HG02970 (cell line): Measurements from ENCODE around the gene APMAP.

Experiments
- ATAC-seq: cut with Tn5 transposase; IDR thresholded peaks from one replicate; pipeline ENCODE4 v1.9.1; 2021; ENCODE audit warnings: mild to moderate bottlenecking, moderate library complexity, moderate number of reproducible peaks; ENCODE audit not compliant: unreplicated experiment, low FRiP score

APMAP gene, protein sequence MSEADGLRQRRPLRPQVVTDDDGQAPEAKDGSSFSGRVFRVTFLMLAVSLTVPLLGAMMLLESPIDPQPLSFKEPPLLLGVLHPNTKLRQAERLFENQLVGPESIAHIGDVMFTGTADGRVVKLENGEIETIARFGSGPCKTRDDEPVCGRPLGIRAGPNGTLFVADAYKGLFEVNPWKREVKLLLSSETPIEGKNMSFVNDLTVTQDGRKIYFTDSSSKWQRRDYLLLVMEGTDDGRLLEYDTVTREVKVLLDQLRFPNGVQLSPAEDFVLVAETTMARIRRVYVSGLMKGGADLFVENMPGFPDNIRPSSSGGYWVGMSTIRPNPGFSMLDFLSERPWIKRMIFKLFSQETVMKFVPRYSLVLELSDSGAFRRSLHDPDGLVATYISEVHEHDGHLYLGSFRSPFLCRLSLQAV

DNA sequence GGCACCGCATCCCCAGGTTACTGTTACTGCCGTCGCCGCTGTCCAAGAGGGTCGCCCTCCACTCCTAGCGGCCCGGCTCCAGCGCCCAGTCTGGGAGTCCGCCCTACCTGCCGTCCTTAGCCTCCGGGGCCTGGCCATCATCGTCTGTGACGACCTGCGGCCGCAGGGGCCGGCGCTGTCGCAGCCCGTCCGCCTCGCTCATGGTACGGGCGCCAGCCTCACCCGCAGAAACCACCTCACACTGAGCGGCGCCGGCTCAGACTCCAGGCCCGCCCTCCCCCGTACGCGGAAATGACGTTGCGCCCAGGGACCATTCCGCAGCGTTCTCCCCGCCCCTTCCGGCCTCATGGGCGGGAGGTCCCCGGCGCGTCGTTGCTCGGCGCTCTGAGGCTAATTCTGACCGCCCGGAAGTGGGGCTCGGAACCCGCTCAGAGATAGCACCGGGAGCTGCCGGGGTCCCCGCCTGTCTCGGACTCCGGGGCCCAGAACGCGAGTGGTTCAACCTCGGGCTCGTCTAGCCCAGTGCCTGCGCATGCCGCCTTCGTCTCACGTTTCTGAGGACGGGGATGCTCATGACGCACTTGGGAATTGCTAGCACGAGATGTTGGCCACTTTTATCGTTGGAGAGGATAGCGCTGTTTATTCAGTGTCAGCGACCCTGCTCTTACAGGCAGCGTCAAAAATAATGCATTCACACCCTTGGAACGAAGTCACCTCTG is at the start of gene APMAP:
APMAP (minus strand) TSS at position 265 of the 719 bp plus-strand sequence; CDS start at position 202, 63 bp downstream.
- peak; percentile 92 for ATAC-seq

DNA sequence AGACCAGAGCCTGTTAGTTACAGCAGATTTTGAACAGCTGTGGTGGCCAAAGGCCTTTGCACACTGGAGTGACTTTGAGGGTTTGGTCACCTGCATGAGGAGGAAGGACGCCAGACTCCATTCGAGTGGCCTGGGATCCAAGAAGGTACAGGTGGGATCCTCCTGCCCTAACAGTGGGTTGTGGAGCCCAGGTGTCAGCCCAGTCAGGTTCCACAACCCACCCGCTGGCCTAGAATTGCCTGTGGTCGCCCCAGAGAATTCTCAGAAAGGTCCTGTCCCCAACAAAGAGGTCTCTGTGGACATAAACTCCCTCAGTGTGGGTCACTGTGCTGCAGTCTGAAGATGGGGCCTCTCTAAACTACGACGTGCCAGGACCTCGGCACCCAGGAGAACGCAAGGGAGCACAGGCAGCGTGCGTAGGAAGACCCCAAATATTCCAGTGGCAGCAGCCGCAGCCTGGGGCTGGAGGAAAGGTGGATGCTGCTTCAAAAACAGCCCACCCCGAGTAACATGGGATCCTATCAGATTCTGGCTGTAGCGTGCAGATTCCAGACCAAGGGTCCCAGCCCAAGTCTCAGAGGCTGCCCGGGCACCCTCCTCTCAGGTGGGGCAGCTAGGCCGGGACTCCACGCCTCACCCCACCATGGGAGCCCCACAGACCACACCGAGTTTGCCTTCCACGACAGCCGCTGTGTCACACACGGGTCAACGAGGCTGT is 49.4 kb upstream of the APMAP start:
- no peak for ATAC-seq

DNA sequence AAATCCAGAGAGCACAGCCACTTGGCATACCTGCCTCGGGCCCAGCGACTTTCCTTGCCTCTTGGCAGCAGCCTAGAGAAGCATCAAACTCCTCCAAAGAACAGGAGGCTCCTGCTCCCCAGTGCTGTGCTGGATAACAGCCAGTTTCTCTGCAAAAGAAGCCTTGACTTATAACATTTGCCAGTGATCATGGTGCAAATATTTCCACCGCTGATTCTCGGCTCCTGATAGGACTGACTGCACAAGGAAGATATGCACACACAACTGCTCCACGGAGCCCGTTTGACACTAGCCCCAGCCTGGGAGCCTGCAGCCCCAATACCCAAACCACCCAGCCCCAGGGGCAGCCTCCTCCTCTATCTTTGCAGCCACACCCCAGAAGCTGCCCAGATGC is 47.9 kb upstream of the APMAP start:
- ATAC-seq: no peak

DNA sequence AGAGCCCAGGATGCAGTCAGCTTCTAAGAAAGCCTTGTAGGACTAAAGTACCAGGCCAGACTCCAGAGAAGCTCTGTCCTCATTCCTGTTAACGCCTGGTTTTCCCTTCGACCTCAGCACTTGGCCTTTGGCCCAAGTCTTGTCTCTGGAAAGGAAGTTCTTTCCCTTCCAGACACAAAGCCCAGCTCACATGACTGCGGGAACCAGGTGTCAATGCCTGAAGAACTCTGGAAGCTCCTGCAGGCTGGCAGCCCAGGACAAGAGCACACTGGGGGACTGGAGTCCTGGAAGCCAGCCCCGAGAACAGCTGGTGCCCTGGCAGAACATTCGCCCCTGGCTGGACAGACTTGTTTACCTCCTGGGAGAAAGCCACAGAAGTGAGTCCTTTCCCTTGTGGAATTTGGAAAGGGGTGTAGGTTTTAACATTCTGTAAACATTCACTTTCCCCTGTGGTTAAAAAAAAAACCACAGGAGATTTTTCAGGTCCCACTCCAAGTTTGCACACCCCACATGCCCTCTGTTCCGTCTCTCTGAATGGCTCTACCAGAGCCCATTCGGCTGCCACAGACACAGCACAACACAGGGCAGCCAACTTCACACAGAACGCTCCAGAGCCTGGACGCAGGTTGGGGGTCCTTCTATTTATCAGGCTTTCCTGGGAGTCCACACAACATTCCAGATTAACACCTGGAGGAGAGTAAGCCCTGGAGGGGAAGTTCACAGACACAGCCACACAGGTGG is 47.3 kb upstream of the APMAP start:
- no peak for ATAC-seq

DNA sequence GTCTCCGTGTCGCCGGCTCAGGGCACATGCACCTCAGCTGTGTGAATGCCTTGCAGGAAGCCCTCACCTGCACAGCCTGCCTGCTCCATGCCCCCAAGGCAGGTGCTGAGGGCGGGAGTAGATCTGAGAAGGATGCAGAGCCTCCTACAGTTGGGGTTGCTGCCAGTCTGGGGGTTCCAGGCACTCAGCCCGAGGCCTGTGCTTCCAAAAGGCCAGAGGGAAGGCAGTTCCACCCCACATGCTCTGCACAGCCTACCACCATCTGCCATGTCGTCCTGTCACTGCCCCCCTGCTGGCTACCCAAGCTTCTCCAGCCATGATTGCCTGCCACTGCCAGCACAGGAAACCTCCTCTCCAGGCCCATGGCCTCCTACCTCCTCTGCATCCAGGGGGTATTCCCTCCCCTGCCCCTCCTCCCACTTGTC is 46.1 kb upstream of the APMAP start:
- ATAC-seq: no peak

DNA sequence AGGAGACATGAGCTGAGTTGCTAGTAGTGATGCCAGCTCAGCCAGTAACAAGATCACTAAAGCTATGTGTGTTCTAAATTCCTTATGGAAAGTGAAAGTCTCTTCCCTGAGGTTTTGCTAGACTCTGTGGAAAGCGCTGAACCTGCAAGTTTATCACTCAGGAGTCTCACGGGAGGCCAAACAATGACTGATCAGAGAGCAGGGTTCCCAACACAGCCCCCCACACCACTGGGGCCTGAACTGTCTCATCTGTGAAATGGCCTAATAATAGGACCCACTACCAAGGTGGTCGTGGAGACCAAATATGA is 45.5 kb upstream of the APMAP start:
- ATAC-seq: no peak

DNA sequence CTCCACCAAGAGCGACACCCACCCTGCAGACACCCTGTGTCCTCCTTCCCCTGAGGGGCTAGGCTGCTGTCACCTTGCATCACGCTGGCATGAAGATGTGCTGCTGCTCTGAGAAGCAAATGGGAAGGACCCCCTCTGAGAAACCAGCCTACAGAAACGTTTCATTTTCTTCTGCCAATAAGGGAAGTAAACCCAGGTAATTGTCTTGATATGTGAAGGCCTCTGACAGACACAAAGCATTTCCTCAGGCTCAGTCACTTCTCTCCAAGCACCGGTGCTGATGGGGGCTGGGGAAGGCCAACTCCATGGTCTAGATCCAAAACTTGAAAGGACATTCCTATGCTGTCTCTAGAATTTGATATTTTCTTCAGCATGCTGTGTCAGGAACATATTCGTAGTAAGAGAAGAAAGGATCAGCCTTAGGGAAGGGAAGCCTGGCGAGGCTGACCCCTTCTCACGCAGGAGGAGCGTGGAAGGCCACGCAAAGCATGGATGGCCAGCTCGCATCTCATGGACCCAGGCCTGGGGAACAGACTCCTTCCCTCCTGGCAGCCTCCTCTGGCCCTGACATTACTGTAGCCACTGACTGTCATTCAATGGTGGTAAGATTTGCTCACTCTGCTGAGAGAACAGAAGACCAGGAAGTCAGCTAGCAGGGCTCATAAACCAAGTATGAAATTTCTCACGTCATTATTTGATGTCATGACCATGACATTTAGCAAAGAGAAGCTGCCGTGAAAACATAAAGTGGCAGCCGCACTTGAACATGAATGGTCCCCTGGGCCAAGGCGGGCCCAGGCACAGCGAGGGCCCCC is 44.9 kb upstream of the APMAP start:
- no peak for ATAC-seq

DNA sequence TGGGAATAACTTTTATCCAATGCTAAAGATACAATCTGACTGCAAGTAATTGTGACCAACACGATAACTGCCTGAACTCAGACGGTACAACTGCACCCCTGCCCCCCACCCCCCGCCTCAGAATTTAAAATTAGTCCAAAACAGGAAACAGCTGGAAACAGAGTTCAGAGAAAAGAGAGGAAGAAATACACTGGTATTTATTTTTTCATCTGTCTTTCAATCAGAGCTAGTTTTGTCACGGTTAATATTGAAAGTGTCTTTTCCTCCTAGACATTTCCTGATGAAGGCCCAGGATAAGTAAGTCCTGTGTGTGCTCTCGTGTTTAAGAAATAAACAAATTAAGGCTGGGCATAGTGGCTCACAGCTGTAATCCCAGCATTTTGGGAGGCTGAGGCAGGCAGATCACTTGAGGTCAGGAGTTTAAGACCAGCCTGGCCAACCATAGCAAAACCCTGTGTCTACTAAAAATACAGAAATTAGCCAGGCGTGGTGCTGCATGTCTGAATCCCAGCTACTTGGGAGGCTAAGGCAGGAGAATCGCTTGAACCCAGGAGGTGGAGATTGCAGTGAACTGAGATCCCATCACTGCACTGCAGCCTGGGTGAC is 43.9 kb upstream of the APMAP start:
- no peak for ATAC-seq

DNA sequence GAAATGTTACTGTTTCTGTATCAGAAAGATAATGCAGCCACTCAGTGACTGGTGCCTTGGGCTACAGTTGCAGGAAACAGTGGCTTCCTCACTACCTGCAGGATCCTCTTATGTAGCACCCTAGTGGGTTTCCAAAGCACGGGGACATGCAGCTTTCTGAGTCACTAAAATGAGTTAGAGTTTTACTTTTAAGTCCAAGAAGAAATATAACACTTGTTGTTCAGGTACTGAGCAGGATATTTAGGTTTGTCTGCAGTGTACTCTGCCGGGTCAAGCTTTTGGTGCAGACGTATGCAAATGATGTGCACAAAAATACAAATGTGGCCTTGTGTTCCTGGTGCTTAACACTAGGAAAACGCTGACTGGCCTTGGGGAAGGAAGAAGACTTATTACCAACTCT is 43.4 kb upstream of the APMAP start:
- ATAC-seq: no peak

DNA sequence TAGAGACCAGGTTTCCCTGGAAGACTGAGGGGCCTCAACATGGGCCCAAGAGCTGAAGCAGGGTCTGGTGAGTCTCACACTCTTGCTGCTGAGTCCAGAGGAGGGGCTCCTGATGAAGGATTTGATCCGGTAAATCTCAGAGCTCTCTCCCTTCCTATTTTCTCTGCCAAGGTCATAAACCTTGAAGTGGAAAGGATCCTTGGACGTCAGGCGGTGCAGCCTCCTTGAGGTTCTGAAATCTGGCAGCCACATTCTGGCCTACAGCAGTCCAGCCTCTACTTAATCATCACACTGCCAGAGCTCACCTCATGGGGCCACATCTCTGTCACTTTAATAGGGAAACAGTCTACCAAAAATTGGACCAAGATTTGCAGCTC is 41.4 kb upstream of the APMAP start:
- ATAC-seq: no peak

DNA sequence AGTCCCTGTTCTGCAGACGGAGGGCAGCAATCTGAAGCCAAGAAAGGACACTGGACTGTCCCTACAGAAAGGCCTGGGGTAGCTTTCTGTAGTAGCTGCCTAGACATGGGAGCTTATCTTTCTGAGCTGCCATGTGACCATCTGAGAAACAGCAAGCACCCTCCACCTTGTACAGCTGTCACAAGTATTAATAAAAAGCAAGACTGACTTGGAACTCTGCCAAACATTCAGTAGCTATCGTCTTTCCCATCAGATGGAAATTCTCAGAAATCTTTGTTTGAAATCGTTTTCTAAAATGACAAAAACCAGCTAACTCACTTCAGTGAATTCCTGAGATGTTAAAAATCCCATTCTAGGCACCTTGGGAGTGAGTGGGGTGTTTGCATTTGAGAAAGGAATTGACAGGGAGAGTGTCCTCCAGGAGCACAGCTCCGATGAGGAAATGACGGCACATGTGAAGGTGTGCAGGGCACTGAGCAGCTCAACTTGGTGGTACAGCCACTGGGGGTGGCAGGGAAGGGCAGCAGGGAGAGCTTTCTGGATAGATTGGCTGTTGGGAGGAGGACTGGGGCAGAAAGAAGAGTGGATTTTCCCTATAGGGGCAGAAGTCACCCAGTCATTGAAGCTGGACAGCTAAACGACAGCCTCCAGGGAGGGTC is 40.8 kb upstream of the APMAP start:
- ATAC-seq: no peak

DNA sequence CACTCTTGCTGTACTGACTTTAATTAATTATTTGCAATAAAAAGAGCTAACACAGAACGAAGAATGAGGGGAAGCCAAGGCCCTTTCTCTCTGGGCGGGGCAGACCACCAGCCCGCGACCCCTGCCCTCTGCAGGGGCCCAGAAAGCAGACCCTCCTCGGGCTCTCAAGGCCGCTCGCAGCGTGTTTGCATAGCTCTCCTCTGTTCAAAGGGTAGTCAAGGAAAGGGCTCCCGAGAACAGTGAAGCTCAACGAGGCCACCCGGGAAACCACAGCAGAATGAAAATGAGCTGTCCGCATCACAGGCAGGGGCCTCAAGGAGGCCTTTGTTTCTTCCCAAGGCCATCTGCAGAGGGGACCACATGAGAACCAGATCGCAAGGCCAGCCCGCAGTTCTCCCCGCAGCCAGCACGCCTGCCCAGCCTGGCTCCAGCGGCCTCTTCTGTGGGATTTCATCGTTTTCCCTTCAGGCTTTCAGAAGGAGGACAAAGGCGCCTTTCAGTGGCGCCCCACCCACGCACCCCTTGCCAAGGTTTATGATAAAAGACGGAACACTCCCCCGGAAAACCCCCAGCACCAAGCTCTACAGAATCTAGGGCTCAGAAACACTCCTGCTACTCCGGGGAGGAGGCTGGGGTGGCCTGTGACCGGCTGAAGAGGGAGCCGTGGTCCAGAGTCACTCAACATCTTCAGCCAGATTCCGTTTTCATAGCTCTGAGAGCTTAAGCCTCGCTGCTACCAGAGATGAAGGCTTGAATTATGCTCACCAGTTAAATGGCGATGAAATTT is 40.1 kb upstream of the APMAP start:
- no peak for ATAC-seq

DNA sequence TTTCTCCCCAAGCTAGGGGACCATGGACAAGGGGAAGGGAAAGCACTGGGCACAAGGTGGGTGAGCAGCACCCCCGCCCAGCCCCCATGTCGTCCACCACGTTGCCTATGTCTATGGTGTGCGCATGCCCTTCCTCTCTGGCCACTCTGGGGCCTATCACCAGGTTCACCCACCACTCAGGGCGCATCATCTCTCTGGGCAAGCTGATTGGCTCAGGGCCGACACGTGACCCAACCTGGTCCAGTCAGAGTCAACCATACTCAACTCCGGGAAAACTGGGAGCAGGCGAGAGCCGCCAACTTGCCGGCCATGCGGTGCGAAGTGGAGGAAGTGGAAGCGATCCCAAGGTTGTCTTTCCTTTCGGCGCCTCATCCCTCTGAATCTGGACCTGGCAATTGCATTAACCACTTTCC is 39.5 kb upstream of the APMAP start:
- no peak for ATAC-seq

DNA sequence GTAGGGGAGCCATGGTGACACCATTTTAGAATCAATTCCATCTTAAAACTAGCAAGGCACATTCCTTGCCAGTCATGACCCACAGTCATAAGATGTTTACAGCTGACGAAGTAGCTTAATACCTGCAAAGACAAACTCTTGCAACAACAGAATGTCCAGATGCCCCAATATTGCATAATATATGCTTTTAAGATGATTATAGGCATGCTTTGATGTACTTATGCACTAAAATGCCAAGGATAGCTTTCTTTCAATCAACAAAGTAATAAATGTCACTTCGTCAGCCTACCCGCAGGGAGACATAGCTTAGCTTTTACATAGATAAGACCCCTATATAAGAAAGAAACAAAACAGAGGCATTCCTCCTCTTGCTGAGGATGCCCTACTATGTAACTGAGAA is 38.7 kb upstream of the APMAP start:
- ATAC-seq: no peak

DNA sequence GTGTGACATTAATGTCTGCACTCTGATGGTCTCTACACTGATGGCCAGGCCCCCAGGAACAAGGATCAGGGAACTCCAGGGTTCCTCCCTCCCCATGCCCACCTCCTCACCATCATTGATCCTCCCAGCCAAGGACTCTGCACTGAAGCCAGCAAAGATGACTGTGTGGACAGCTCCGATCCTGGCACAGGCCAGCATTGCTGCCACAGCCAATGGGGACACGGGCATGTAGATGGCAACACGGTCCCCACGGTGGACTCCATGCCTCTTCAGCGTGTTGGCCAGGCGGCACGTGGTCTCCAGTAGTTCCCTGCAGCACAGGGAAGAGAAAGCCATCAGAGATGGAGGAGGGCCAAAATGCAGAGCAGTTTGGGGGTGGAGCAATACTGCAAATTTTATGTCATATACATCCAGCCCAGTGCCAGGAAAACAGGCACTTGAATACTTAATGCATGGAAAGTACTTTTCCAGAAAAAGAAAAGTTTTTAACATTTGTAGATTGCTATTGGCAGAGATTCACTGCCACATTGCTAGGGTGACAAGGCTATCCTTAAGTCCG is 38.2 kb upstream of the APMAP start:
- ATAC-seq: no peak

DNA sequence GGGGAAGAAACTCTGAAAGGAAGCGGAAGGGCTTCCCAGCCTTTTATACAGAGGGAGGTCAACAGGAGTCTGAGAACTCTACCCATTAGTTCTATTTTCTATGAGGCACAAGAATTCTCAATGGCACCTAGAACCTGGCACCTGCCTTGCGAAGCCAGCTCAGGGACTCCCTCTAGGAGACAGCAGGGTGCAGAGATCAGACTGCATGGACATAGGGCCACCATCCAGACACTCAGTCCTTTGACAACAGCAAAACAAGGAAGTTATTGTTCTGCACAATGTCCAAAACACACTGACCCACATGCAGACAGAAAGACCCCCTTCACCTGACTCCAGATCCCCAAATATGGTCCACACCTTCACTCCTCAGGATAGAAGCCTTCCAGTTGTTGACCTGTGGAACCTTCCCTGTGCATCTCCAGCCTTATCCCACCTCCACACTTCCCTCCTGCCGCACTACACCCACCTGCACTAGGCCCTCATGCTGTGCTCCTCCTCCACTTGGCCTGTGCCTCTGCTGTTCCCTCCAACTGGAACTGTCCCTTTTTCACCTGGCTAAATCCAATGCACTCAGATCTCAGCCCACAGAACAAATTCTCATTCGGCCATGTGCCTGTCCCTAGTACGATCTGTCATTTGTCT is 37.6 kb upstream of the APMAP start:
- ATAC-seq: no peak

DNA sequence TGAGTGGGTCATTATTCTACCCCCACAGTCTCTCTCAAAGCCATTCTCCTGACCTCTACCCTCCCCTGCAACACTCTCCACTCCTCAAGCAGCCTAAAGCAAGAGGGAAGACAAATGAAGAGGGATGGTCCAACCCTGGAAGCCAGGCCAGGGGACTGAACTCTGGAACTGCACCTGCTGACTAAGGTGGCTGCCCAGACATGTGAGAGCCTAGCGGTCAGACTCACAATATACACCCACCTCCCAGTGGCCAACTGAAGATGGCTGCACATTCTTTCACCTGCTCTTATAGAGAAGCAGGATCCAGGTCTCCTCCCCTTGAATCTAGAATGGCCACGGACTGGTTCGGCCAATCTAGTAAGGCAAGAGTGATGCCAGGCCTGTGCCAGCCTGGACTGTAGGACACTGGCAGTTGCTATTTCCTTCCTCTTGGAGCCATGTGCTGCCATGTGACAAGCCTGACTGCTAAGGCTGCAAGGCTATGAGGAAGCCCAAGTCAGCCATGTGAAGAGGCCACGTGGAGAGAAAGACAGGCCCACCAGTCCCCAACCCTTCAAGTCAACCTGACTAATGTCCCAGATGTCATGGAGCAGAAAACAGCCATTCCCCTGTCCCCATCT is 33.5 kb upstream of the APMAP start:
- no peak for ATAC-seq
